HepG2 (cell line): ENCODE measurements around the gene KCNJ6. TPM values are rescaled to one million over a fixed set of nuclear protein-coding genes. Genes with fewer than 3 reads are reported as not detected.

ENCODE experiments used
- ATAC-seq: fragments of 200-7000 bp; cut with Tn5 transposase; 3 replicates; pipeline ENCODE4 v1.9.1; 2020; ENCODE audit warnings: mild to moderate bottlenecking, moderate library complexity
- BruUV-seq: library from RNA; stranded (reverse); fragments of 400-500 nt; replicated peaks from 2 replicates; lab custom pipeline; 2021; lab: Mats Ljungman, UMichigan
- CTCF ChIA-PET: fragments of 300-600 bp; formaldehyde crosslinking; extraction: SDS; loops from one replicate; lab custom pipeline; 2021; ENCODE audit warnings: low total read pairs, inconsistent platforms, low intra/inter-chr PET ratio; lab: Yijun Ruan, JAX
- POLR2A ChIA-PET: fragments of 350-600 bp; sonication (Branson Sonifier 250); formaldehyde crosslinking; loops from one replicate; lab custom pipeline; 2020; ENCODE audit warnings: antibody characterized with exemption, inconsistent platforms; lab: Yijun Ruan, JAX
- DNase-seq: peaks from one replicate; pipeline ENCODE4 v3.0.0-alpha.2; 2015; ENCODE audit warnings: low spot score
- FAIRE-seq: peaks from 3 replicates; lab custom pipeline; 2011; peaks lifted over from hg19 to GRCh38; lab: Jason Lieb, UNC
- H2AFZ ChIP-seq: one replicate; pipeline ENCODE4 v1.6.1; 2011; ENCODE audit warnings: low read length, inconsistent platforms
- H3K27ac ChIP-seq: fragments of 300-600 bp; 3 replicates; pipeline ENCODE4 v1.8.0; 2011; ENCODE audit warnings: mixed run types, mild to moderate bottlenecking, mixed read lengths, low read length, inconsistent platforms; ENCODE audit not compliant: insufficient read depth; ENCODE audit errors: extremely low read length
- H3K27me3 ChIP-seq, 2 experiments: fragments of 200-600 bp in 1 of 2; 2 replicates in 1 of 2; 3 replicates in 1 of 2; pipeline versions ENCODE4 v1.6.0 to v1.8.0; 2011; ENCODE audit warnings: low read length in 2 of 2, mild to moderate bottlenecking in 2 of 2, moderate library complexity in 2 of 2, inconsistent platforms in 1 of 2; ENCODE audit not compliant: insufficient read depth in 2 of 2, control insufficient read depth in 1 of 2
- H3K36me3 ChIP-seq, 2 experiments: fragments of 200-600 bp in 1 of 2; replicated peaks in 1 of 2; 2 replicates in 1 of 2; 3 replicates in 1 of 2; pipeline versions ENCODE4 v1.5.1 to v1.8.0; 2011; ENCODE audit warnings: low read length in 2 of 2, inconsistent platforms in 1 of 2; ENCODE audit not compliant: insufficient read depth in 2 of 2, control insufficient read depth in 1 of 2
- H3K4me1 ChIP-seq: 2 replicates; pipeline ENCODE4 v1.5.1; 2012; ENCODE audit warnings: low read length, inconsistent platforms; ENCODE audit not compliant: insufficient read depth
- H3K4me2 ChIP-seq: 2 replicates; pipeline ENCODE4 v1.6.0; 2011; ENCODE audit warnings: low read depth, low read length, inconsistent platforms
- H3K4me3 ChIP-seq, 3 experiments: fragments of 200-600 bp in 1 of 3; sonication (generic), shearing (Covaris generic) in 1 of 3; replicated peaks in 1 of 3; 2 replicates each; pipeline ENCODE4 v1.5.1; 2011 to 2016; ENCODE audit warnings: low read length in 3 of 3, inconsistent platforms in 2 of 3, low read depth in 2 of 3, mild to moderate bottlenecking in 2 of 3, control low read depth in 1 of 3, mixed read lengths in 1 of 3; ENCODE audit not compliant: insufficient read depth in 1 of 3
- H3K79me2 ChIP-seq: one replicate; pipeline ENCODE4 v1.6.1; 2011; ENCODE audit warnings: low read length, inconsistent platforms; ENCODE audit not compliant: insufficient read depth
- H3K9ac ChIP-seq: 2 replicates; pipeline ENCODE4 v1.6.0; 2011; ENCODE audit warnings: mild to moderate bottlenecking, low read depth, low read length, inconsistent platforms; ENCODE audit not compliant: insufficient read depth
- H3K9me3 ChIP-seq: 2 replicates; pipeline ENCODE4 v1.5.1; 2012; ENCODE audit warnings: mild to moderate bottlenecking, low read length
- H4K20me1 ChIP-seq: 2 replicates; pipeline ENCODE4 v1.6.0; 2011; ENCODE audit warnings: inconsistent platforms, mild to moderate bottlenecking, low read length, moderate library complexity; ENCODE audit not compliant: insufficient read depth
- CC2D1A ChIP-seq: sonication (generic); formaldehyde crosslinking; IDR thresholded peaks from 2 replicates; pipeline ENCODE4 v1.8.1; 2023; ENCODE audit warnings: mild to moderate bottlenecking, missing genetic modification reagents
- ELF4 ChIP-seq: sonication (generic); formaldehyde crosslinking; IDR thresholded peaks from 2 replicates; pipeline ENCODE4 v1.5.0; 2020; ENCODE audit warnings: missing genetic modification reagents, mild to moderate bottlenecking, moderate library complexity, borderline replicate concordance
- ESRRA ChIP-seq: sonication (generic); formaldehyde crosslinking; IDR thresholded peaks from 2 replicates; pipeline ENCODE4 v1.5.1; 2020; ENCODE audit warnings: mild to moderate bottlenecking, low read depth, missing genetic modification reagents
- EZH2 ChIP-seq: conservative IDR thresholded peaks from 2 replicates; pipeline ENCODE4 v1.6.1; 2012; ENCODE audit warnings: mild to moderate bottlenecking, low read depth, low read length, moderate library complexity
- FOSL2 ChIP-seq: sonication (generic); formaldehyde crosslinking; IDR thresholded peaks from 2 replicates; pipeline ENCODE4 v1.4.0; 2020; ENCODE audit warnings: missing genetic modification reagents
- FOXP1 ChIP-seq, 2 experiments: fragments of 450-650 bp in 1 of 2; IDR thresholded peaks; 2 replicates each; pipeline ENCODE4 v1.6.1; 2017 to 2018; ENCODE audit warnings: antibody characterized with exemption in 1 of 2
- MTA1 ChIP-seq: sonication (generic); formaldehyde crosslinking; IDR thresholded peaks from 2 replicates; pipeline ENCODE4 v1.4.0; 2020; ENCODE audit warnings: missing genetic modification reagents, mild to moderate bottlenecking, borderline replicate concordance
- NBN ChIP-seq: fragments of 450-650 bp; conservative IDR thresholded peaks from 2 replicates; pipeline ENCODE4 v1.6.1; 2017
- PPARG ChIP-seq: conservative IDR thresholded peaks from 2 replicates; pipeline ENCODE4 v1.6.1; 2016; ENCODE audit warnings: missing biosample characterization, missing genetic modification reagents
- SATB2 ChIP-seq: sonication (generic); formaldehyde crosslinking; IDR thresholded peaks from 2 replicates; pipeline ENCODE4 v1.5.0; 2020; ENCODE audit warnings: missing genetic modification reagents
- SP2 ChIP-seq: sonication (generic); formaldehyde crosslinking; IDR thresholded peaks from 2 replicates; pipeline ENCODE4 v1.5.1; 2020; ENCODE audit warnings: mild to moderate bottlenecking, missing genetic modification reagents
- ZC3H4 ChIP-seq: sonication (generic); formaldehyde crosslinking; IDR thresholded peaks from 2 replicates; pipeline ENCODE4 v1.4.0; 2020; ENCODE audit warnings: missing genetic modification reagents, borderline replicate concordance
- ZNF230 ChIP-seq: sonication (generic); formaldehyde crosslinking; IDR thresholded peaks from 2 replicates; pipeline ENCODE4 v1.4.0; 2020; ENCODE audit warnings: mild to moderate bottlenecking, missing genetic modification reagents
- ZNF670 ChIP-seq: sonication (generic); formaldehyde crosslinking; IDR thresholded peaks from 2 replicates; pipeline ENCODE4 v1.8.0; 2022; ENCODE audit warnings: mild to moderate bottlenecking, missing genetic modification reagents, borderline replicate concordance
- ZNF749 ChIP-seq: sonication (generic); formaldehyde crosslinking; IDR thresholded peaks from 2 replicates; pipeline ENCODE4 v1.8.0; 2022; ENCODE audit warnings: mild to moderate bottlenecking, missing genetic modification reagents, moderate library complexity, borderline replicate concordance
- ZNF766 ChIP-seq: sonication (generic); formaldehyde crosslinking; IDR thresholded peaks from 2 replicates; pipeline ENCODE4 v1.5.0; 2020; ENCODE audit warnings: missing genetic modification reagents, borderline replicate concordance
- ZNF780A ChIP-seq: sonication (generic); formaldehyde crosslinking; IDR thresholded peaks from 2 replicates; pipeline ENCODE4 v1.8.0; 2022; ENCODE audit warnings: mild to moderate bottlenecking, missing genetic modification reagents, moderate library complexity
- WGBS: methylation state at CpG from one replicate; pipeline ENCODE4 v1.1.6; 2017; ENCODE audit warnings: low lambda C conversion rate; 5-methylcytosine and 5-hydroxymethylcytosine counted together
- in situ Hi-C: cut with HindIII; loops from 2 replicates; pipeline ENCODE4 v1.10.0; 2017; ENCODE audit warnings: low pct_unique_long_range_greater_than_20kb; ENCODE audit not compliant: extremely low pct_ligation_motif_present
- intact Hi-C: fragments of 100-400 bp; cut with micrococcal nuclease; formaldehyde crosslinking; loops from one replicate; pipeline ENCODE4 v1.10.0; 2022; ENCODE audit not compliant: unreplicated experiment
- polyA plus RNA-seq, 8 experiments: library from polyadenylated mRNA; depleted of rRNA in 3 of 8; stranded (reverse) in 7 of 8; unstranded in 1 of 8; fragments of >200 nt; fragmentation: Illumina TruSeq in 4 of 8; extraction: Trizol in 4 of 8; gene quantifications; 2 replicates each; pipeline versions ENCODE4 v1.2.1 to v1.2.3, GENCODE V29; 2011 to 2016; ENCODE audit warnings: low read depth in 4 of 8, missing spikeins in 1 of 8, mixed read lengths in 1 of 8; ENCODE audit not compliant: insufficient read depth in 1 of 8
- total RNA-seq, 5 experiments: library from RNA; depleted of rRNA; stranded (reverse); fragments of >200 nt; fragmentation: Illumina TruSeq; extraction: Trizol; gene quantifications; 2 replicates each; pipeline ENCODE4 v1.2.3, GENCODE V29; 2016; ENCODE audit warnings: low read depth in 1 of 5
- TF ChIP-seq, protein P1 (sequence below): sonication (generic); formaldehyde crosslinking; IDR thresholded peaks from 2 replicates; pipeline ENCODE4 v1.4.0; 2020; ENCODE audit warnings: missing genetic modification reagents; ENCODE audit errors: not compliant biosample characterization
- TF ChIP-seq, protein P2 (sequence below): sonication (generic); formaldehyde crosslinking; IDR thresholded peaks from 2 replicates; pipeline ENCODE4 v1.4.0; 2020; ENCODE audit warnings: mild to moderate bottlenecking, missing genetic modification reagents, borderline replicate concordance

Gene KCNJ6
- total and polyA plus RNA-seq, 2 of the 13 experiments (the other 11 are each of a cell fraction or from before 2014, with no cell fraction given), result not detected

DNA sequence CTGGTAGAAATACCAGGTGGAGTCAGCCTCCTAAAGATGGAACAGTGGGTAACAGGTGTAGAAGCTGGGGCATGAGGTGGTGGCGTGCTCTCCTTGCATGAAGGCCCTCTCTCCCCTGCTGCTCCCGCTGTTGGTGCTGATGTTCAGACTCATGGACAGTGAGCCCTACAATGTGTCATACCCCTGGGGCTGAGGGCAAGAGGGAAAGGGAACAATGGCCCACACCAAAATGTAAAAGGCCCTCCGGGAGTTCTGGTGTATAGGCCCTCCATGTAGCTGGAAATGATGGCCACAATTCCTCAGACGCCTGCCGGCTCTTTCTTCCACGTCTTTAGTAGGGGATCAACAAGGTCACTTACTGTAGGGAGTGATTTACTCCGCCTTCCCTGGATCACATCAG, 354.8 kb downstream of the KCNJ6 start:
- no peaks in the 10 kb centered on the region for H3K36me3 ChIP-seq
- WGBS, result 55% methylated on average over 7 of the region's 7 CpGs
- no peaks in the 10 kb centered on the region for H3K9me3 ChIP-seq
- peaks cover 31% of the 10 kb centered on the region for H3K4me1 ChIP-seq
- H3K27me3 ChIP-seq, result peaks cover 0 to 3% of the 10 kb centered on the region in 2 experiments; a peak in 3 of 5 replicates
- TF ChIP-seq FOXP1 (IDR thresholded peaks at IDR 0.05), result no peak
- no peak for TF ChIP-seq FOXP1 (CRISPR knock-in tag; IDR thresholded peaks at IDR 0.05)
- no peak for TF ChIP-seq ZNF230
- no peak for TF ChIP-seq PPARG
- no peak for TF ChIP-seq ELF4 (CRISPR knock-in tag)
- TF ChIP-seq SP2 (CRISPR knock-in tag), result no peak
- no peak for TF ChIP-seq ZNF780A
- TF ChIP-seq, all 625 proteins: peak for 0
- no TSS peak for BruUV-seq
- intact Hi-C loops (no loop called here), in situ Hi-C loops (no loop called here)
- H3K27ac ChIP-seq, result no peak overlapping the region
- no peak overlapping the region for H3K9ac ChIP-seq
- H3K4me2 ChIP-seq, result no peak overlapping the region
- no peak overlapping the region for H3K4me3 ChIP-seq
- no peak for FAIRE-seq
- POLR2A ChIA-PET, result no interaction called here
- DNase-seq, result no peak
- H2AFZ ChIP-seq, result no peak overlapping the region
- CTCF ChIA-PET, result no interaction called here
- H3K79me2 ChIP-seq, result no peaks in the 10 kb centered on the region
- no peaks in the 10 kb centered on the region for H4K20me1 ChIP-seq
- ATAC-seq, result no peak

DNA sequence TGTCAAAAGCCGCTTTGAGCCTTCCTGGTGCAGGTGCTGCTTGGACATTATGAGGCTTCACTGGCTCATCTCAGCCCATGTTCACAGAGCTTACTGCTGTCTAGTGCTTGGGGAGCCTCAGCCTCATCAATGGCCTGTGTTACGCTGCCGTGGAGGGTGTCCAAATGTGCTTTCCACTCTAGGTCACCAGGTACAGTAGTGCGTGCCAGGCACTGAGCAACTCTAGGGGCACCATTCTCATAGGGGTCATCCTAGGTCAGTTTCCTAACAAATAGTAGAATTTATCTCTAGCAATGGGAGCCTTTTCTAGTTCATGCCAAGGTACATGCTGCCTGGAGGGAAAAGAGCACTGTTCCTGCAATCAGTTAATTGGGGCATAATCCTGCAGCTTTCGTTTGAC, 355.9 kb downstream of the KCNJ6 start:
- Histone ChIP-seq H4K20me1 (no peaks in the 10 kb centered on the region), H3K79me2 (no peaks in the 10 kb centered on the region), H2AFZ (no peak overlapping the region), H3K27ac (no peak overlapping the region), H3K9me3 (no peaks in the 10 kb centered on the region), H3K4me3 (no peak overlapping the region), H3K4me2 (no peak overlapping the region), H3K4me1 (peaks cover 35% of the 10 kb centered on the region), H3K27me3 (peaks cover 0 to 3% of the 10 kb centered on the region in 2 experiments; a peak in 3 of 5 replicates), H3K36me3 (no peaks in the 10 kb centered on the region), H3K9ac (no peak overlapping the region)
- CTCF ChIA-PET, result no interaction called here
- no peak for FAIRE-seq
- POLR2A ChIA-PET, result no interaction called here
- ATAC-seq, result no peak
- TF ChIP-seq ZNF670 (CRISPR knock-in tag), result no peak
- TF ChIP-seq, protein P1, sequence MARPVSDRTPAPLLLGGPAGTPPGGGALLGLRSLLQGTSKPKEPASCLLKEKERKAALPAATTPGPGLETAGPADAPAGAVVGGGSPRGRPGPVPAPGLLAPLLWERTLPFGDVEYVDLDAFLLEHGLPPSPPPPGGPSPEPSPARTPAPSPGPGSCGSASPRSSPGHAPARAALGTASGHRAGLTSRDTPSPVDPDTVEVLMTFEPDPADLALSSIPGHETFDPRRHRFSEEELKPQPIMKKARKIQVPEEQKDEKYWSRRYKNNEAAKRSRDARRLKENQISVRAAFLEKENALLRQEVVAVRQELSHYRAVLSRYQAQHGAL (CRISPR knock-in tag), result no peak
- TF ChIP-seq, protein P2, sequence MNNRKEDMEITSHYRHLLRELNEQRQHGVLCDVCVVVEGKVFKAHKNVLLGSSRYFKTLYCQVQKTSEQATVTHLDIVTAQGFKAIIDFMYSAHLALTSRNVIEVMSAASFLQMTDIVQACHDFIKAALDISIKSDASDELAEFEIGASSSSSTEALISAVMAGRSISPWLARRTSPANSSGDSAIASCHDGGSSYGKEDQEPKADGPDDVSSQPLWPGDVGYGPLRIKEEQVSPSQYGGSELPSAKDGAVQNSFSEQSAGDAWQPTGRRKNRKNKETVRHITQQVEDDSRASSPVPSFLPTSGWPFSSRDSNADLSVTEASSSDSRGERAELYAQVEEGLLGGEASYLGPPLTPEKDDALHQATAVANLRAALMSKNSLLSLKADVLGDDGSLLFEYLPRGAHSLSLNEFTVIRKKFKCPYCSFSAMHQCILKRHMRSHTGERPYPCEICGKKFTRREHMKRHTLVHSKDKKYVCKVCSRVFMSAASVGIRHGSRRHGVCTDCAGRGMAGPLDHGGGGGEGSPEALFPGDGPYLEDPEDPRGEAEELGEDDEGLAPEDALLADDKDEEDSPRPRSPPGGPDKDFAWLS (CRISPR knock-in tag), result no peak
- no peak for TF ChIP-seq ZNF766 (CRISPR knock-in tag)
- TF ChIP-seq FOSL2 (CRISPR knock-in tag), result no peak
- TF ChIP-seq ESRRA (CRISPR knock-in tag), result no peak
- TF ChIP-seq EZH2, result no peak
- TF ChIP-seq ZNF749 (CRISPR knock-in tag), result no peak
- no peak for TF ChIP-seq CC2D1A (CRISPR knock-in tag)
- TF ChIP-seq NBN, result no peak
- no peak for TF ChIP-seq SATB2 (CRISPR knock-in tag)
- TF ChIP-seq ZC3H4 (CRISPR knock-in tag), result no peak
- no peak for TF ChIP-seq MTA1 (CRISPR knock-in tag)
- WGBS, result 76% methylated on average over 3 of the region's 5 CpGs
- no TSS peak for BruUV-seq
- intact Hi-C loops, result no loop called here
- DNase-seq, result no peak
- in situ Hi-C loops, result no loop called here
